ENCODE measurements around the gene EIF2B2.

GRCh38 chr14:74963178-74963704 lies 39.5 kb upstream of the EIF2B2 start:
- no peak for TF ChIP-seq CTCF (conservative IDR thresholded peaks at IDR 0.05)
- no peak for TF ChIP-seq EZH2 (IDR thresholded peaks at IDR 0.05; ENCODE audit: low read depth)

Measured in PC-9 (cell line).